Mammary epithelial cell (primary cell): ENCODE data around the gene GZMM.

Source experiments
- CTCF ChIP-seq, 2 donors: IDR thresholded peaks in 1 of 2; conservative IDR thresholded peaks in 1 of 2; 2 replicates each; pipeline ENCODE4 v1.5.1; 2011 to 2012; ENCODE audit warnings: inconsistent platforms in 2 of 2, low read length in 2 of 2, mild to moderate bottlenecking in 2 of 2, control low read depth in 1 of 2, low read depth in 1 of 2; ENCODE audit not compliant: insufficient read depth in 1 of 2; ENCODE audit errors: extremely low read depth in 1 of 2
- EZH2 ChIP-seq: IDR thresholded peaks from 2 replicates; pipeline ENCODE4 v1.6.1; 2012; ENCODE audit warnings: low read length, inconsistent platforms, borderline replicate concordance

- TF ChIP-seq CTCF (conservative IDR thresholded peaks at IDR 0.05 in 1 of 2, IDR thresholded peaks at IDR 0.05 in 1 of 2; ENCODE audit: extremely low read depth in 1 of 2, insufficient read depth in 1 of 2, low read depth in 1 of 2, low read length in 2 of 2) (no peak), EZH2 (no peak)
Observed at GRCh38 chr19:543910-544608, at the start of gene GZMM.
